Left colon (tissue), 2 donors: ENCODE data around the gene C14orf132. TPM values are rescaled to one million over a fixed set of nuclear protein-coding genes. Genes with fewer than 3 reads are reported as not detected.

ENCODE experiments used
- total RNA-seq, 2 donors: library from RNA; stranded (reverse); fragmentation: NEBNext Ultra II Directional; extraction: Animal tissue kit (Norgen Biotek cat#: 25700); gene quantifications; one replicate each; pipeline ENCODE4 v1.2.1, GENCODE V29; 2021
- donor health status: DM: no; HTN: no; CAD: no.
- donor health status: DM: yes; HTN: yes; CAD: no.

Gene C14orf132
- total RNA-seq, 2 donors from 2014 or later = 2.2 to 6.7 TPM

Other genes with a start within 250 kb of the C14orf132 start
- gene TUNAR, start 162.5 kb upstream of the C14orf132 start, total RNA-seq = not detected
- 10 to 100 TPM; 14.2 to 33.6 TPM for gene BDKRB2, start 165.5 kb downstream of the C14orf132 start, total RNA-seq
- gene BDKRB1, start 216.8 kb downstream of the C14orf132 start, total RNA-seq = 1 to 10 TPM; 5.2 to 6.6 TPM